Glomerular endothelial cell (primary cell): ENCODE data around the gene SUPT20H. TPM values are rescaled to one million over a fixed set of nuclear protein-coding genes. Genes with fewer than 3 reads are reported as not detected.
"Not testable (repeated sequence)": the region's sequence is repeated elsewhere in the genome, so short reads cannot be mapped to it uniquely, and the experiment has no call there.

Experiments used
- DNase-seq: peaks from one replicate; pipeline ENCODE4 v3.0.0-alpha.2; 2011; ENCODE audit warnings: low read depth, low spot score; ENCODE audit errors: extremely low read depth
- total RNA-seq: library from RNA; depleted of rRNA; stranded (reverse); fragments of >200 nt; gene quantifications from 2 replicates; pipeline ENCODE4 v1.2.3, GENCODE V29; 2015

The SUPT20H gene
- total RNA-seq, 1 donor from 2014 or later = 44.2 TPM

DNA sequence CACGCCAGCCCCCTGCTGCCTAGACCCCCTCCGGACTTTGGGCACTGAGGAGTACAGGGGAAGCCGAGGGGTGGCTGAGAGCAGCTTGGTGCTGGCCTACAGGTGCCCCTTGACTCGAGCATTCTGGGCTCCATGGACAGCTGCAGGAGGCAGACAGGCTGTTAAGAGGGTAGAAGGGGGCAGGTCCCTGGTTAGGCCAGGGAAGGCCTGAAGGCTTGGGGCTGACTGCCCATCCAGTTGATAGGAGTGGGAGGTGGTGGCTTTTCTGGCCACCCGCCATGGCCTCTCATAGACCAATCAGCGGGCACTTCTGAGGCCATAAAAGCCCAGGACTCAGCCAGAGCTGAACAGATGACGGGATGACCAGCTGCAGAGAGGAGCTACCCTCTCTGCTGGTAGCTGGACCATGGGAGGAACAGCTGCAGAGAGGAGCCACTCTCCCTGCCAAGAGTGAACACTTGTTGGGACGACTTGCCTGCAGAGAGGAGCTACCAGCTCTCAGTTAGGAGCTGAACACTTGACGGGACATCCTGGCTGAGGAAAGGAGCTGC is 10.7 kb upstream of the SUPT20H start:
- no peak for DNase-seq

DNA sequence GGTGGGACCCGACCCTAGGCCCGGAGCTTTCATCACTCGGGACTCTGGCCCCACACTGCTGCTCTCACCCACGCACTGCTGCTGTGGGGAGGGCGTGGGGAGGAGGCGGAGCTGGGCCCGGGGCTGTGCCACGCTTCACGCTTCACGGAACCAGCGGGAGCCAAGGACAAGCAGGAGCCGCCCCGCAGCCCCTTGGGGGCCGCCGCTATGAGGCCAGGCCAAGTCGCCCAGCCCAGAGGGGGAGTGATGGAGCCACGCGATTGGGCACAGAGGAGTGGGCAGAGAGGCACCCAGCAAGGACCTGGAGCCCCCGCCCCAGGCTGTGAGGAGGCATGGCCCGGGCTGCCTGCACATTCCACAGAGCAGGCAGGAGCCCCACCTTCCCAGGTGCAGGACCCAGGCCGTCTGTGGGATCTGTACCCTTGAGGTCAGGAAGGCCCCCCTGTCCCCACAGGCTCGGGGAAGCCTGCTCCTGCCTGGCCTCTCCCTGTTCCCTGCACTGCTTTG is 10.2 kb upstream of the SUPT20H start:
- no peak for DNase-seq

DNA sequence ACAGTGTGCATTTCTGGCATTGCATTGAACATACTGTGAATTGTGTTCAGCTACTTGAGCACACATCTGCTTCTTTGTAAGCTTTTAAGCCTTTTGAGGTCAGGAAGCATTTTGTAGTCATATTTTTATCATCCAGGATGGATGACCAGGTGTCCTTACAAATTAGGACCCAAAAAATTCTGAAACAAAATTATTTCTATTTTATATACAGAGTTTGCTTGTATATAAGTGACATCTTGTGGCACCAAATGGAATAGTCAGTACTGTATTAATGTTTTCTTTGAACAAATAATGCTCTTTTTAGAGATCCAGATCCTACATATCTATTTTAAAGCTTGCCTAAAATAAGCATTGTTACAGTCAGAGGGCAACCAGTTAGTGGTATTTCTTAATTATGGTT is 9.5 kb upstream of the SUPT20H start:
- no peak for DNase-seq

DNA sequence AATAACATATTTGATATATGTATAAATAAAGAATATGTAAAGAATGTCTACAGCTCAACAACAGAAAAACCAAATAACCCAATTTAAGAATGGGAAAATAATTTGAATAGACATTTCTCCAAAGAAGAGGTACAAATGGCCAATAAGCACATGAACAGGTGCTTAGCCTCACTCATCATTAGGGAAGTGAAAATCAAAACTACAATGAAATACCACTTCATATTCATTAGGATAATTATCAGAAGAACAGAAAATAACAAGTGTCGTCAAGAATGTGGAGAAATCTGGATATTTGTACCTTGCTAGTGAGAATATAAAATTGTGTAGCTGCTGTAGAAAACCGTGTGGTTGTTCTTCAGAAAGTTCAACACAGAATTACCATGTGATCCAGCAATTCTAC is 8.4 kb upstream of the SUPT20H start:
- no peak for DNase-seq

DNA sequence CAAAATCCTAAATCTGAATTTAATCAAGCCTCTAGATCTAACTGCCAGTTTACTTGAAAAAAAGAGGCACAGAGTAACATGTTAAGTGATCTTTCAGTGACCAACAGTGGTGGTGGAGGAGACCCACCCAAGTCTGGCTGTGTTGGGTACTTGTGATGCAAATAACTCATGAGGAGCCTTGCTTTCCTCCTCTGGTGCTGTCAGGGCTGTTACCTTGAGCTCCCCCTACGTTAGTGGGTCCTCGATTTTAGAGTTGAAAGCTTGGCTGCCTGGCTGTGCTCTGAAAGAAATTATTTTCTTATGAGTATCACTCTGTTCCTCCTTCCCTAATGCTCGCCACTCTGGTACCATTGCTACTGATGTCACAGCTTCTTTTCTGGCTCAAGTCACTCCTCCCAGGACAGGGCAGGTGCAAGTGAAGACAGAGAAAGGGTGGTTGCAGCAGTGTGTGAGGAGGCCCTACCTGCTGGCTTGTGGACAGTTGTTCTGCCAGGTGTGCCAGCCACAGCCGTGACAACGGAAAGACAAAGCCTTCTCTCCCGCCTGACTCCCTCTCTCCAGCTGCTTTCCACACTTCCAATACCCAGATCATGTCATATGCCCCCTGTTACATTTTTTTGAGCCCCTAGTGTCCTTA is 6.5 kb upstream of the SUPT20H start:
- no peak for DNase-seq

DNA sequence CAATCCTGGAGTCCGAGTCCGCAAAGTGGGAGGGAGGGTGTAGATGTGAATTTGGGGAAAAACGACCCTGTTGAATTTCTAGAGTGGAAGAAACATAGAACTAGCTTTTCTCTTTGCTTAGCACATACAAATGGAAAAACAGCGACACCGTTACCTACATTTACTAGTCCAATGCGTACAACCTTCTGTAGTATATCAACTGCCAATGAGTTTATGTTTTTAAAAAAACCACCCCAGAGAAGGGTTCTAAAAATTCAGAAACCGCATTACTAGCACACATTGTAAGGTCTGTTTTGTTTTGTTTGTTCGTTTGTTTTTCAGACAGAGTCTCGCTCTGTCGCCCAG is 332 bp upstream of the SUPT20H start:
- DNase-seq = no peak

DNA sequence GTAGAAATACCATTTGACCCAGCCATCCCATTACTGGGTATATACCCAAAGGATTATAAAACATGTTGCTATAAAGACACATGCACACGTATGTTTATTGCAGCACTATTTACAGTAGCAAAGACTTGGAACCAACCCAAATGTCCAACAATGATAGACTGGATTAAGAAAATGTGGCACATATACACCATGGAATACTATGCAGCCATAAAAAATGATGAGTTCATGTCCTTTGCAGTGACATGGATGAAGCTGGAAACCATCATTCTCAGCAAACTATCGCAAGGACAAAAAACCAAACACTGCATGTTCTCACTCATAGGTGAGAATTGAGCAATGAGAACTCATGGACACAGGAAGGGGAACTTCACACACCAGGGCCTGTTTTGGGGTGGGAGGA is 3.3 kb downstream of the SUPT20H start:
- DNase-seq = not testable (repeated sequence)

DNA sequence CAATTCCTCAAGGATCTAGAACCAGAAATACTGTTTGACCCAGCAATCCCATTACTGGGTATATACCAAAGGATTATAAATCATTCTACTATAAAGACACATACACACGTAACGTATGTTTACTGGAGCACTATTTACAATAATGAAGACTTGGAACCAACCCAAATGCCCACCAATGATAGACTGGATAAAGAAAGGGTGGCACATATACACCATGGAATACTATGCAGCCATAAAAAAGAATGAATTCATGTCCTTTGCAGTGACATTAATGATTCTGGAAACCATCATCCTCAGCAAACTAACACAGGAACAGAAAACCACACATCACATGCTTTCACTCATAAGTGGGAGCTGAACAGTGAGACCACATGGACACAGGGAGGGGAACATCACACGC is 6.4 kb downstream of the SUPT20H start:
- not testable (repeated sequence) for DNase-seq

DNA sequence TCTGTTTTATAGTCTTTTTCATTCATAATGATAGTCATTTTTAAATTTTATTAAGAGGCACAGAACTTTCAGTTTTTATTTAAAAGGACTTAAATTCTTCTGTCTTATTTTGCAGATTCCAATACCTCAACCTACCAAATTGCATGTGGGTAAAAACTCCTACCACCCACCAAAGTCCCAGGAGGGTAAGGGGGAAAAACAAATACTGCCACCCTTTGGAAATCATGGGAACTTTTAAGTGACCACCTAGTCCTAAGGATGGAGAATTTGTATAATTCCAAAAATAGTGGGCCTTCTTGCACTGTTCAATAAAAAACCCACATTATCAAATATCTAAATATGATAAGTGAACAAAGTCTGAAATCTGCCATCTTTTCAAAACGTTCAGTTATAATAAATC is 9.7 kb downstream of the SUPT20H start:
- no peak for DNase-seq

DNA sequence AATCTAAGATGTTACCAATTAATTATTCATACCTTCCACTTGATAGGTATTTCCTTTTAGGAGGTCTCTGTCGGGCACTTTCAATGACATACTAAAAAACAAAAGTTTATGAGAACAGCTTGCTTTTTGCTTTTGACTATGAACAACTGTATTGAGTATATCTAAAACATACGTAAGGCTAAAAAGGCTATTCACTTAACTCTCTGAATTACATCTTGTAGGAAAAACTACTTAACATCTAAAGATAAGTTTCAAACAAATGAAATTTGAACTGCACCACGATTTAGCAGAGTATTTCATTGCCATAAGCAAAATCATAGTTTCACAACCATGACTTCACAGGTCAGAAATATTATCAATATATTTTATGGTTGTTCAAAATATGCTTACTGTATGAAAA is 11.6 kb downstream of the SUPT20H start:
- no peak for DNase-seq

DNA sequence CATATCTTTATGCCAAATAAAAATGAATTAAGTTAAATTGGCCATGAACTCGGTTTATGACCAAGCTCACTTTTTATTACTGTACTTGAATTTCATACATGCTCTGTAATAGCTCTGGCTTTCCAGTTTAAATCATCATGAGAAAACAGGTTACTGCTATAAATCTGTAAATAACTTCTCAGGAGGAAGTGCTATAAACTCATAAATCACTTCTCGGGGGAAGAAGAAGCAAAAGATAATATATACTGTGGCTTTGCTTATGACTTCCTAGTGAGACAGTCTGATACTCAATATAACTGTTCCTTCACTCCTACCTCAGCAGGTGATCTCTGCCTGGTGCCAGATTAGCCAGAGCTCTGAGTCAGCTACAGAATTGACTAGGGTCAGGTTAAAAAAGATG is 12.5 kb downstream of the SUPT20H start:
- no peak for DNase-seq

DNA sequence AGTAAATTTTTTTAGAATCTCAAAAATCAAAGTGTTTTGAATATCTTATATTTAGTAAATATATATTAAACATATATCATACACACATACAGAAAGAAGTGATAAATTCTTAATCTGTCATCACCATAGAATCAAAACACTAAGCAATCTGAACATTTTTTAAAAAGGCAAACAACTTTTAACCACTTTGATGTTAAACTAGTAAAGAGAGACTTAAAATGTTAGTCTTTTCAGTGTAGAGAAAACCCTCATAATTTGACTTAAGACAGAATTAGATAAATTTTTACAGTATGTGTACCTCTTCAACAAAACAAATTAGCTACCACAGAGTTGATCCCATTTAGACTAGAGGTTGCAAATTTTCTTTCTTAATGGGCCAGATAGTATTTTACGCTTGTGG is 13.4 kb downstream of the SUPT20H start:
- DNase-seq = no peak

DNA sequence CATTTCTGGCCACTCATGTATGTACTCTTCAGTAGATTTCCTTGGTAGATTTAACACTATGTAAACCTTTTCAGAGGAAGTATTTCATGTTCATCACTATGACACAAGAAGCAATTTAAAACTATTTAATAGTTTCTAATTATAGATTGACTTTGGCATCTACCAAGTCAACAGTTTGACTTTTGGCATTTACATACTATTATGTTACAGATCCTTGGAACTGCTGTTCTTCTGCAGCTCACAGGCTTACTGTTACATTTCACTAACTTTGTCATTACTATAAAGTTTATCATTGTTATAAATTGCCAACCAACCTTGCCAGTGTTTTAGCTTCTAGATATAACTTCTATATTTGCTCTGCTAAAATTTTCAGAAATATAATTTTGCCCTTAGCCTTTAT is 18.7 kb downstream of the SUPT20H start:
- no peak for DNase-seq

DNA sequence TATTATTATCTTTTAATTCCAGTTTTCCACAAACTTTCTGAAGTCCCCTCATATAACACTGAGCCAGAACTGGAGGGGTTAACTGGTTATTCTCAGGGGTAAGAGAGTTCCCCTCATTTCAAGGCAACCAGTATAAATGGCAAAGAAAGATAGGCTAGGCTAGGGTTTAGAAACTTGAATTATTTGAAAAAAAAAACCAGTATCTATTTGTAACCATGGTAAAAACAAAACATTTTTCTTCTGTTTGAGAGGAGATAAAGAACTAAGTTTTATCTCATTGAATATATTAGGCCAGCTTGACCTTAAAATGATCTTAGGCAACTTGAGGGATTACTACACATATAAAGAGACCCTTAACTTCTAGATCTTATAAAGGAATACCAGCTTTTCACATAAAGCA is 19.6 kb downstream of the SUPT20H start:
- DNase-seq = no peak

DNA sequence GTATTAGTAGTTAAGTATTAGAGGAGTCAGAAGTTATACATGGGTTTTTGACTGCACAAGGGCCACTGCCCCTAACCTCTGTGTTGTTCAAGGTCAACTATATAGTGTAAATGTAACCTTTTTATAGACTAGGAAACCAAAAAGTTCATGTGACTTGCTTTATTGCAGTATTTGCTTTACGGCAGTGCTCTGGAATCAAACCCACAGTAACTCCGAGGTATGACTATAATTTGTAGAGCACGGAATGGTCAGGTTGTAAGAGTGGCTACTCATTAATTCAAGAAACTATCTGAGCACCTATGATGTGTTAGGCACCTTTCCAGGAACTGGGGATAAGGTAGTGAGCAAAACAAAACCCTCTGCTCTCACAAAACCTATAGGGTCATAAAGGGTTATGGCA is 22.2 kb downstream of the SUPT20H start:
- no peak for DNase-seq

DNA sequence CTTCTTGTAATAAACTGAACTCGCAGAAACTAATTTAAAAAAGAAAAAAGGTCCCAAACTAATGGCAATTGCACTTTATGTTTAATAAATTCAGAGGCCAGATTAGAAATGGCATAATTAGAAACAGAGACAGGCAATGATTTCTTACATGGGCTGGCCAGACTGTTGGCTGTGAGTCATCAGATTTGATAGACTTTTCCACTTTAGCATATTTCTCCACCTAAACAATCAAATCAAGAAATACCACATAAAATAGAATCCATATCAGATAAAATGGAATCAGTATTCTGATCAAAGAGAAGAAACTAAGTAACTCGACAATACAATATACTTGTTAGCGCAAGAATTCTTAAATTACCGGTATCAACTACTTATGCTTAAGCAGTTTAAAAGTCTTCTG is 29.9 kb downstream of the SUPT20H start:
- no peak for DNase-seq

DNA sequence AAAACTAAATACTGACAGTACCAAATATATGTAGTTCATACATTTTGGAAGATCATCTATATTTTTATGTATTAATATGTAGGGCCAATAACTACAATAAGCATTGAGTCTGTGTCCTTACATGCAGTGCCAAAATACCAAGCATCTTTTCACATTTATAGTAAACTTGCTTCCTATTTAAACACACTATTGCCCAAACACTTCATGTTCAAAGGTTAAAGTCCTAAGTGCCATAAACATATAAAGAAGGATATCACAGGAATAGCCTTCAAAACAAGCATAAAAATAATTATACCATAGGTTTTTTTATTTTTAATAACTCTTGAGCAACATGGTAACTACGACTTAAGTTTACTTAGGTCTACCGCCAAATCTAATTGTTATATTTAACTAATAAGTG is 31.8 kb downstream of the SUPT20H start:
- DNase-seq = no peak

DNA sequence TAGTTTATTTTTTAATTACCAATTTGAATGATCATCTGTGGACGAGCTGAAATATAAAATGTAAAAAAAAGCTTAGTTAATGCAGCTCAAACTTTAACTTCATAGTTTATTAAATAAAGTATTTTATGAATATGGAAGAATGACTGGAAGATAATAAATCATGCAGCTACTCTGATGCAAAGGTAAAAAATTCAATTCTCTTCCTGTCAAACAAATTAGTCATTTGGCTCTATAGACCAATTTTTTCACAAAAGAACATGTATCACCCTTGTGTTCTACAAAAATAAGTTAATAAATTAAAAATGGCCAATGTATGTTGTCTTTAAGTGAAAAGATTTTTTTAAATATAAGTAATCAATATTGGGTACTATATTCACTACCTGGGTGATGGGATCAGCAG is 32.7 kb downstream of the SUPT20H start:
- no peak for DNase-seq

DNA sequence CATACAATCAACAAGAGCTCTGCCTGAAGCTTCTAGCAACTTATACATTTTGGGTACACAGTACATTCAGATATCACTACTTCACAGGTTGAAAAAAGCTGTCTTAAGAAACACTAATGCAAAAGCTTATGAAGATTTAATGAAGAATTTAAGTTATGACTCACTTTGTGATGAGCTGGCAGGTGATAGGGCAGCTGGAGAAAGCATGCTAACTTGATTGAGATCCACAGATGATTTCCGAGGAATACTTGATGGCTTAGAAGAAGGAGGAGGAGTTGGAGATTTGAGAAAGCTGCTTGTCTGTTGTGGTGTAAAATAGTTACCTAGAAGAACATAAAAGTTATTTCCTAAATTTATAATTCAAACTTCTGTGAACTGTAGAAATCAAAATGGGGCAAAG is 35.6 kb downstream of the SUPT20H start:
- no peak for DNase-seq

DNA sequence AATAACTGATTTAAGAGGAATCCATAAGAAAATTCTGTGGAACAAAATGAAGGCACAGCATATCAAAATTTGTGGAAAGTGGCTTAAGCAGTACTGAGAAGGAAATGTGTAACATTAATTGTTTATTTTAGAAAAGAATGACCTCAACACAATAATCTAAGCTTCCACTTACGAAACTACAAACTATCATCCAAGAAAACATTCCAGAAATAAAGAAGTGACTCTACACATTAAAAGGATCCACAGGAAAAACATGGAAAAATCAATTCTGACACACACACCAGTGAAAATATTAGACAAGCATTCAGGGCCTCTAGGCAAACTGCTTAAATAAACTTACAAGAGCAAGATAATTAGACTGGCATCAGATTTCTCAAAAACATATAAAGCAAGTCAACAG is 44.9 kb downstream of the SUPT20H start:
- no peak for DNase-seq

DNA sequence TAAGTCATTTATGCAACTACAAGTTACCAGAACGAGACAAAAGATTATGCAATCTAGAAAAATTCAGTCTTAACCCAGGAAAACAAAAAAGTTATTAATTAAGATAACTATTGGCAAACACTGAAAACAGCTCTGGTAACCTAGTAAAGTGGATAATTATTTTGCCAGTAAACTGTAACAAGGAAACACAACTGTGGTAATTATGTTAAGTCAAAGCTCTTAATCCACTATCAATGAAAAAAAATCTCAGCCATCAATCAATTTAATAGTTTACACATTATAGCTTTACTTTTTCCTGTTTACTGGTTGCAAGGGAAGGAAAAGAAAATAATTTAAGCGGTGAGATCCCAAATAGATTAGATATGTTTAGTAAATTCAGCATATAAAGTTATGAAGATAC is 47.7 kb downstream of the SUPT20H start:
- no peak for DNase-seq

DNA sequence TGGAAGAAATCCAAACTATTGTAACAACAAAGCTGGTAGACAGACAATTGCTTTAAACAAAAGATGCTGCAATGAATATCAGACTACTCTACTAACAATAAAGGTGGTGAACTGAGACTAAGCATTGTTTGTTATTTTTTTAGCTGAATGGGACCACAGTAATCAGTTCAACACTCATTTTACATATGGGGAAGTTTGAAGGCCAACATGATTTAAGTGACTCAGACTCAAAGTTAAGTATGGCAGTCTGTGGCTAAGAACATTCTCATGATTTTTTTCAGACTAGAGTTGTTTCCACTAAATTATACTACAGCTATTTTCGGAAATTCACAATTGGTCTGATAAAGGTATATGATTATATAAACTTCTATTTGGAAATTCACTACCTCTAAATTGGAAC is 48.5 kb downstream of the SUPT20H start:
- DNase-seq = no peak

DNA sequence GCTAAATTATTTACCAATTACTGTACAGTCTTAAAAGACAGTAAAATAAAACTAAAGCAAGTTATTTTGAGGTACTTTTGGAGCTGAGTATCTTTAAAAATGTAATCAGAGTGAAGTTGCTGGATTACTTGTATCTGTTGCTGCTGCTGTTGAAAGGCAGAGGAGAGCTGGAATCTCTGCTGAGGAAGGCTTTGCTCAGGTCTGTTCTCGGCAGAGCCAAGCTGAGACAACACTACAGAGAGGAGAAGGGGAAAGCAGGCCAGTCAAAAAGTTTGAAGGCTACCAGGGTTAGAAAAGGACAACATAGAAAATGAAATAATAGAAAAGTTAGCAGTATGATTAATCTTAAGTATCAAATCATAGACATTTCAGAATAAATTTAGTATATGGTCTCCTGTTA is 49.1 kb downstream of the SUPT20H start:
- no peak for DNase-seq
